HG03025 (cell line): ENCODE data around the gene NT5C2.
"Not testable (repeated sequence)": the region's sequence is repeated elsewhere in the genome, so short reads cannot be mapped to it uniquely, and the experiment has no call there.

Source experiments
- ATAC-seq: cut with Tn5 transposase; IDR thresholded peaks from one replicate; pipeline ENCODE4 v1.9.1; 2021; ENCODE audit warnings: mild to moderate bottlenecking, moderate library complexity; ENCODE audit not compliant: unreplicated experiment, low FRiP score

Gene NT5C2

DNA sequence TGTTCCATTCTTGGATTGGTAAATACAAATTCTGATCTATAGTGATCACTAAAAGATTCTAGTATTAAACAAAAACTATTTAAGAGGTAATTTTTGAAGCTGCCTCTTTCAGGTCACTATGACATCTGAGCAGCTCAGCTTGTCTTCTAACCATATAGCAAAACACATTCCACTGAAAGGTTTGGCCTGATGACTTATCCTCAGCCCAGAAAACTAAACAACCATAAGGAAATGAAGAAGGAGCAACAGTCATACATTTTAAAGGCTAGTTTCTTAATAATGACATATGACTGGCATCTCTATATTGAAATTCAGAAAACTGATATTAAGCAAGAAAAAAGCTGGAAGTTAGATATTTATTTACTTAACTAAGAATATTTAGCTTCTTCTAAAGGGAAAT lies 24.6 kb downstream of the NT5C2 start:
- ATAC-seq, result no peak

DNA sequence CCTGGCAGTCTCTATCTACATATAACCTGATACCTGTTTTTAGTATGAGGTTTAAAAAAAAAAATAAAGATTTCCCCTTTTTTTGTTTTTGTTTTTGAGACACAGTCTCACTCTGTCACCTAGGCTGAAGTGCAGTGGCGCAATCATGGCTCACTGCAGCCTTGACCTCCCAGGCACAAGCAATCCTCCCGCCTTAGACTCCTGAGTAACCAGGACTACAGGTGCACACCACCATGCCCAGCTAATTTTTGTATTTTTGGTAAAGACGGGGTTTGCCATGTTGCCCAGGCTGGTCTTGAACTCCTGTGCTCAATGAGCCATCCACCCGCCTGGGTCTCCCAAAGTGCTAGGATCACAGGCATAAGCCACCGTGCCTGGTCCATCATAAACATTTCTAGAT lies 25.5 kb downstream of the NT5C2 start:
- not testable (repeated sequence) for ATAC-seq

GRCh38 chr10:103166523-103166922 lies 26.5 kb downstream of the NT5C2 start:
- no peak for ATAC-seq

DNA sequence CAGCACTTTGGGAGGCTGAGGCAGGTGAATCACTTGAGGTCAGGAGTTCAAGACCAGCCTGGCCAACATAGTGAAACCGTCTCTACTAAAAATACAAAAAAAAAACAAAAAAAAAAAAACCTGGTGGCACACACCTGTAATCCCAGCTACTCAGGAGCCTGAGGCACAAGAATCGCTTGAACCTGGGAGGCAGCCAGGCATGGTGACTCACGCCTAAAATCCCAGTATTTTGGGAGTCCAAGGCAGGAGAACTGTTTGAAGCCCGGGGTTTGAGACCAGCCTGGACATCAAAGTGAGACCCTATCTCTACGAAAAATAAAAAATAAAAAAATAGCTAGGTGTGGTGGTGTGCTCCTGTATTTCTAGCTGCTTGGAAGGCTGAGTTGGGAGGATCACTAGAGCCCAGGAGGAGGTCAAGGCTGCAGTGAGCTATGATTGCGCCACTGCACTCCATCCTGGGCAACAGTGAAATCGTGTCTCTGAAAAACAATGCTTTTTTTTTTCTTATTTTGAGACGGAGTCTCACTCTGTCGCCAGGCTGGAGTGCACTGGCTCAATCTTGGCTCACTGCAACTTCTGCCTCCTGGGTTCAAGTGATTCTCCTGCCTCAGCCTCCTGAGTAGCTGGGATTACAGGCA lies 29.2 kb downstream of the NT5C2 start:
- not testable (repeated sequence) for ATAC-seq

GRCh38 chr10:103157246-103157645 lies 35.8 kb downstream of the NT5C2 start:
- no peak for ATAC-seq

GRCh38 chr10:103155471-103156085 lies 37.5 kb downstream of the NT5C2 start:
- no peak for ATAC-seq

GRCh38 chr10:103154521-103155299 lies 38.4 kb downstream of the NT5C2 start:
- no peak for ATAC-seq

GRCh38 chr10:103153302-103154197 lies 39.5 kb downstream of the NT5C2 start:
- no peak for ATAC-seq

DNA sequence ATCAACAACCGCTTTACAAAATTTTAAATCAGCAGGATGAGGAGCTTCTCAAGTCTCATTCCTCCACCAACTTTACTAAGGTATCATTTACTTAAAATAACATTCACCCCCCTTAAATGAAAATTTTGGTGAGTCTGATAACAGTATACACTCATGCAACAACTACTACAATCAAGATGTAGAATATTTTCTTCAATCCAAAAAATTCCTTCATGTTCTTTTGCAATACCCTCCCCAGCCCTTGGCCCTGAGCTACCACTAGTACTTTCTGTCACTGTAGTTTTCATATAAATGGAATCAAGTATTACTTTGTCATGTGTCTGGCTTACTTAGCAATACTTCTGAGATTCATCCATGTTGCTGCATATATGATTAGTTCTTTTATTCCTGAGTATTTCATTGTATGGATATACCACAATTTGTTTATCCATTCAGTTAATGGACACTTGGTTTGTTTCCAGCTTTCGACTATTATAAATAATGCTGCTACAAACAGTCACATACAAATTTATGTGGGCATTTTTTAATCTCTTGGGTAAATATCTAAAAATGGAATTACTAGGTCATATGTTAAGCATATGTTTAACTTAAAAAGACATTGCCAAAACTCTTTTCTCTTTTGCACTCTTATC lies 43.0 kb downstream of the NT5C2 start:
- no peak for ATAC-seq

GRCh38 chr10:103147645-103148044 lies 45.4 kb downstream of the NT5C2 start:
- ATAC-seq, result no peak

DNA sequence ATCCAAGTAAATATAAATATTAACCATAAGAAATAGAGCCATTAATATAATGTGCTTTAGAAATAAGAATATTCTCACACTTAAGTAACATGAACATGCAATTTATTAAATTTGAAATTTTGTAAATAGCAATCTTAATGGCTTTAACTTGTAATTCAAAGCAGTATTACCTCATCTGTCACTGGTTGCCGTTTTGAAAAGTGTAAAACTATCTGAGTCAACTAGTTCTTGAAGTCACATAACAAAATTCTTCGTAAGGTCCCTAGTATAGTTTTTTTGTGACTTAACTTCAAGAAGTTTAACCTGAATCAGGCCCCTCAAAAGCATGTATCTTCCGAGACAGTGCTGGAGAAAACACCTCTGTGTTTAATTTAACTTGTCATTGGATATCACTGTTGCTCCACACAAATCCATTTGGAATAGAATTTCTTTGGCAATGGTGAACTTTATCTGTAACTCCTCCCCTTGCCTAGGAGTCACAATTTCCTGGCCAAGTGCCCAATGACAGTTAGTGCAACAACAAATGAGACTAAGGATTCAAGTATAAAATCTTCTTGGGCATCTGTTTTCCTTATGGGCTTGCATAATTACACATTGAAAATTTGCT lies 47.1 kb downstream of the NT5C2 start:
- no peak for ATAC-seq

DNA sequence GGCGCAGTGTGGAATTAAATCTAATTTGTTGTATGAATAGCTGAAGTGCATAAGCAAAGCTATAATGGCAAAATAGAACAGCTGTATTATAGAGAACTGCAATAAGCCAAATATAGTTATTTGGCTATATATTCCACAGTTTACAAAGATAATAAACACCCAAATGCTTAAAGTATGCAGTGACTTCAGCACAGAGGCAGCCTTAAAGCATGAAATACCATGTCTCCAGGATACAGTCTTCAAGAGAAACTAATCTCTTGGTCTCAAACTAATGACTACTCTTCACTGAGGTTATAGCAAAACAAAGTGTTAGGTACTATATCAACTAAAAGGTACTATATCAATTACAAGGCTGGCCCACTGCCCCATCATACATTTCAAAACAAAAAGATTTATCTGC lies 48.0 kb downstream of the NT5C2 start:
- no peak for ATAC-seq

- no peak for ATAC-seq
Observed at GRCh38 chr10:103144041-103144440, 49.0 kb downstream of the NT5C2 start.

DNA sequence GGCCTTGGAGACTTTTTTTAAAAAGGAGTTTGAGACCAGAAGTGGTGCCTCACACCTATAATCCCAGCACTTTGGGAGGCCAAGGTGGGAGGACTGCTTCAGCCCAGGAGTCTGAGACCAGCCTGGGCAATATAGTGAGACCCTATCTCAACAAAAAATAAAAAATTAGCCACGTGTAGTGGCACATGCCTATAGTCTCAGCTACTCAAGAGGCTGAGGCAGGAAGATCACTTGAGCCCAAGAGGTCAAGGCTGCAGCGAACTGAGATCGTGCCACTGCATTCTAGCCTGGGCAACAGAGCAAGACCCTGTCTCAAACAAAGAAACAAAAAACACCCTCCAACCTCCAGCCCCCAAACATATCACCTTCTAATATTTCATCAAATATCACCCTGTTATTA lies 49.4 kb downstream of the NT5C2 start:
- not testable (repeated sequence) for ATAC-seq

DNA sequence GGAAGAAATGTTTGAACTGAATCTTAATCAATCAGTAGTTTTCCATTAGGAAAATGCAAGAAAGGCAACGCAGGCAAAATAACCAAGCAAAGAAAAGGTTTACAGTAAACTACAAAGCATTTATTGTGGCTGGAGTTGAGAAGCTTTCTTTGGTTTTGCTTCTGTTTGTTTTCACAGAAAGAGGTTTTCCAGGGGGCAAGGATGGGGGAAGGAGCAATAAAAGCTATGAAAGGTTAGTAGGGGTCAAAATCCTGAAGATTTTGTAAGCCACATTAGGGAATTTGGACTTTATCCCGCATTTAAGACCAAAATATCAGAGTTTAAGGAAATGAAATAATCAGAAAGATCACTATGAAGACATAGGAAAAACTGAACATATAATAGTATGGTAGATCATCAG lies 51.1 kb downstream of the NT5C2 start:
- no peak for ATAC-seq

GRCh38 chr10:103140469-103140868 lies 52.6 kb downstream of the NT5C2 start:
- ATAC-seq, result no peak

DNA sequence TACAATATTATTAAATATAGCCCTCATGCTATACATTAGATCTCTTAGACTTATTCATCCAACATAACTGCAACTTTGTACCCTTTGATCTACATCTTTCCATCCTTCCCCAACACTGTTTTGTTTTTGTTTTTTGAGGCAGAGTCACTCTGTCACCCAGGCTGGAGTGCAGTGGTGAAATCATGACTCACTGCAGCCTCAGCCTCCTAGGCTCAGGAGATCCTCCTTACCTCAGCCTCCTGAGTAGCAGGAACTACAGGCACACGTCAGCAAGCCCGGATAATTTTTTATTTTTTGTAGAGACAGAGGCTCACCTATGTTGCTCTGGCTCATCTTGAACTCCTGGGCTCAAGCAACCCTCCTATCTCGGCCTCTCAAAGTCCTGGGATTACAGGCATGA lies 53.3 kb downstream of the NT5C2 start:
- no peak for ATAC-seq

- ATAC-seq, result not testable (repeated sequence)
Observed at GRCh38 chr10:103135168-103135567, 57.9 kb downstream of the NT5C2 start.

DNA sequence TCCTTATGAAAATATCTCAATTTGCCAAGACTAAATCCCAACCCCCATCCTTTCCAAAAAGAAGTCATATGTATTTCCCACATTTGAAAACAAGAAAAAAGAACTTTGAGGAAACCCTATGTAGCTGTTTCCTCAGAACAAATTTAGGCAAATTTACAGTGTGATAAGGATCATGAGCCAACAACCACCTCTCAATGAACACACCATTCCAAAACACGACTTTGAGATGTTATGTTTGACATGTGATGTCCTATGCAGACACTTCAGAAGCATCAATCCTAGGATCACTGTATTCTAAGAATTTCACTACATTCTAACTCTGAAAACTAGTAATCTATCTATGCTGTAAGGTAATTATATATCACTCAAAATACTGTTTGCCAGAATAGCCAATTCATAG lies 62.2 kb downstream of the NT5C2 start:
- no peak for ATAC-seq

GRCh38 chr10:103130180-103130579 lies 62.9 kb downstream of the NT5C2 start:
- ATAC-seq, result not testable (repeated sequence)
